ENCODE measurements around the gene SH3GL1. TPM values are rescaled to one million over a fixed set of nuclear protein-coding genes. Genes with fewer than 3 reads are reported as not detected.

Gene SH3GL1
- total and polyA plus RNA-seq, 2 experiments from 2014 or later, result 73.1 to 89.5 TPM

DNA sequence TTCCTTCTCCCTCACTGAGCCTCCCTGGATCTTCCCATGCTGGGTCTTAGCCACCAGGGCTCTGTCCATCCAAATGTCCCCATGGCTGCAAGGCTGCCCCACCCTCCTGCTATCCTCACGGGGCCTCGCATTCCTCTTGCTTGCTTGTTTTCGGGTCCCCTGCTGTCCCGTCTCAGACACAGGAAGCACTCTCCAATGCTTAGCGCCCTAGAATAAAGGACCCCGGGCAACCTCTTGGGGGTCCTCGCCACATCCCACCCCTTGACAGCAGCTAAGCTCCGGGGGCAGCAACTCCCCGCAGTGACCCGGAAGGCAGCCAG is 23.7 kb downstream of the SH3GL1 start:
- no peak for TF ChIP-seq EZH2phosphoT487 (IDR thresholded peaks at IDR 0.05; ENCODE audit: unreplicated experiment)
- TF ChIP-seq EZH2 (IDR thresholded peaks at IDR 0.05; ENCODE audit: low read depth, unreplicated experiment), result no peak
- TF ChIP-seq, protein P1, sequence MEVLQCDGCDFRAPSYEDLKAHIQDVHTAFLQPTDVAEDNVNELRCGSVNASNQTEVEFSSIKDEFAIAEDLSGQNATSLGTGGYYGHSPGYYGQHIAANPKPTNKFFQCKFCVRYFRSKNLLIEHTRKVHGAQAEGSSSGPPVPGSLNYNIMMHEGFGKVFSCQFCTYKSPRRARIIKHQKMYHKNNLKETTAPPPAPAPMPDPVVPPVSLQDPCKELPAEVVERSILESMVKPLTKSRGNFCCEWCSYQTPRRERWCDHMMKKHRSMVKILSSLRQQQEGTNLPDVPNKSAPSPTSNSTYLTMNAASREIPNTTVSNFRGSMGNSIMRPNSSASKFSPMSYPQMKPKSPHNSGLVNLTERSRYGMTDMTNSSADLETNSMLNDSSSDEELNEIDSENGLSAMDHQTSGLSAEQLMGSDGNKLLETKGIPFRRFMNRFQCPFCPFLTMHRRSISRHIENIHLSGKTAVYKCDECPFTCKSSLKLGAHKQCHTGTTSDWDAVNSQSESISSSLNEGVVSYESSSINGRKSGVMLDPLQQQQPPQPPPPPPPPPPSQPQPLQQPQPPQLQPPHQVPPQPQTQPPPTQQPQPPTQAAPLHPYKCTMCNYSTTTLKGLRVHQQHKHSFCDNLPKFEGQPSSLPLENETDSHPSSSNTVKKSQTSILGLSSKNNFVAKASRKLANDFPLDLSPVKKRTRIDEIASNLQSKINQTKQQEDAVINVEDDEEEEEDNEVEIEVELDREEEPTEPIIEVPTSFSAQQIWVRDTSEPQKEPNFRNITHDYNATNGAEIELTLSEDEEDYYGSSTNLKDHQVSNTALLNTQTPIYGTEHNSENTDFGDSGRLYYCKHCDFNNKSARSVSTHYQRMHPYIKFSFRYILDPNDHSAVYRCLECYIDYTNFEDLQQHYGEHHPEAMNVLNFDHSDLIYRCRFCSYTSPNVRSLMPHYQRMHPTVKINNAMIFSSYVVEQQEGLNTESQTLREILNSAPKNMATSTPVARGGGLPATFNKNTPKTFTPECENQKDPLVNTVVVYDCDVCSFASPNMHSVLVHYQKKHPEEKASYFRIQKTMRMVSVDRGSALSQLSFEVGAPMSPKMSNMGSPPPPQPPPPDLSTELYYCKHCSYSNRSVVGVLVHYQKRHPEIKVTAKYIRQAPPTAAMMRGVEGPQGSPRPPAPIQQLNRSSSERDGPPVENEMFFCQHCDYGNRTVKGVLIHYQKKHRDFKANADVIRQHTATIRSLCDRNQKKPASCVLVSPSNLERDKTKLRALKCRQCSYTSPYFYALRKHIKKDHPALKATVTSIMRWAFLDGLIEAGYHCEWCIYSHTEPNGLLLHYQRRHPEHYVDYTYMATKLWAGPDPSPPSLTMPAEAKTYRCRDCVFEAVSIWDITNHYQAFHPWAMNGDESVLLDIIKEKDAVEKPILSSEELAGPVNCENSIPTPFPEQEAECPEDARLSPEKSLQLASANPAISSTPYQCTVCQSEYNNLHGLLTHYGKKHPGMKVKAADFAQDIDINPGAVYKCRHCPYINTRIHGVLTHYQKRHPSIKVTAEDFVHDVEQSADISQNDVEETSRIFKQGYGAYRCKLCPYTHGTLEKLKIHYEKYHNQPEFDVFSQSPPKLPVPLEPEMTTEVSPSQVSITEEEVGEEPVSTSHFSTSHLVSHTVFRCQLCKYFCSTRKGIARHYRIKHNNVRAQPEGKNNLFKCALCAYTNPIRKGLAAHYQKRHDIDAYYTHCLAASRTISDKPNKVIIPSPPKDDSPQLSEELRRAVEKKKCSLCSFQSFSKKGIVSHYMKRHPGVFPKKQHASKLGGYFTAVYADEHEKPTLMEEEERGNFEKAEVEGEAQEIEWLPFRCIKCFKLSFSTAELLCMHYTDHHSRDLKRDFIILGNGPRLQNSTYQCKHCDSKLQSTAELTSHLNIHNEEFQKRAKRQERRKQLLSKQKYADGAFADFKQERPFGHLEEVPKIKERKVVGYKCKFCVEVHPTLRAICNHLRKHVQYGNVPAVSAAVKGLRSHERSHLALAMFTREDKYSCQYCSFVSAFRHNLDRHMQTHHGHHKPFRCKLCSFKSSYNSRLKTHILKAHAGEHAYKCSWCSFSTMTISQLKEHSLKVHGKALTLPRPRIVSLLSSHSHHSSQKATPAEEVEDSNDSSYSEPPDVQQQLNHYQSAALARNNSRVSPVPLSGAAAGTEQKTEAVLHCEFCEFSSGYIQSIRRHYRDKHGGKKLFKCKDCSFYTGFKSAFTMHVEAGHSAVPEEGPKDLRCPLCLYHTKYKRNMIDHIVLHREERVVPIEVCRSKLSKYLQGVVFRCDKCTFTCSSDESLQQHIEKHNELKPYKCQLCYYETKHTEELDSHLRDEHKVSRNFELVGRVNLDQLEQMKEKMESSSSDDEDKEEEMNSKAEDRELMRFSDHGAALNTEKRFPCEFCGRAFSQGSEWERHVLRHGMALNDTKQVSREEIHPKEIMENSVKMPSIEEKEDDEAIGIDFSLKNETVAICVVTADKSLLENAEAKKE (CRISPR knock-in tag; IDR thresholded peaks at IDR 0.05), result no peak
- TF ChIP-seq, protein P2, sequence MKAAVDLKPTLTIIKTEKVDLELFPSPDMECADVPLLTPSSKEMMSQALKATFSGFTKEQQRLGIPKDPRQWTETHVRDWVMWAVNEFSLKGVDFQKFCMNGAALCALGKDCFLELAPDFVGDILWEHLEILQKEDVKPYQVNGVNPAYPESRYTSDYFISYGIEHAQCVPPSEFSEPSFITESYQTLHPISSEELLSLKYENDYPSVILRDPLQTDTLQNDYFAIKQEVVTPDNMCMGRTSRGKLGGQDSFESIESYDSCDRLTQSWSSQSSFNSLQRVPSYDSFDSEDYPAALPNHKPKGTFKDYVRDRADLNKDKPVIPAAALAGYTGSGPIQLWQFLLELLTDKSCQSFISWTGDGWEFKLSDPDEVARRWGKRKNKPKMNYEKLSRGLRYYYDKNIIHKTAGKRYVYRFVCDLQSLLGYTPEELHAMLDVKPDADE (IDR thresholded peaks at IDR 0.05), result no peak
- TF ChIP-seq STAT1 (IDR thresholded peaks at IDR 0.05; ENCODE audit: unreplicated experiment), result no peak
- no peak for TF ChIP-seq CREB1 (CRISPR knock-in tag; IDR thresholded peaks at IDR 0.05; ENCODE audit: low read depth)
- TF ChIP-seq, protein P3, sequence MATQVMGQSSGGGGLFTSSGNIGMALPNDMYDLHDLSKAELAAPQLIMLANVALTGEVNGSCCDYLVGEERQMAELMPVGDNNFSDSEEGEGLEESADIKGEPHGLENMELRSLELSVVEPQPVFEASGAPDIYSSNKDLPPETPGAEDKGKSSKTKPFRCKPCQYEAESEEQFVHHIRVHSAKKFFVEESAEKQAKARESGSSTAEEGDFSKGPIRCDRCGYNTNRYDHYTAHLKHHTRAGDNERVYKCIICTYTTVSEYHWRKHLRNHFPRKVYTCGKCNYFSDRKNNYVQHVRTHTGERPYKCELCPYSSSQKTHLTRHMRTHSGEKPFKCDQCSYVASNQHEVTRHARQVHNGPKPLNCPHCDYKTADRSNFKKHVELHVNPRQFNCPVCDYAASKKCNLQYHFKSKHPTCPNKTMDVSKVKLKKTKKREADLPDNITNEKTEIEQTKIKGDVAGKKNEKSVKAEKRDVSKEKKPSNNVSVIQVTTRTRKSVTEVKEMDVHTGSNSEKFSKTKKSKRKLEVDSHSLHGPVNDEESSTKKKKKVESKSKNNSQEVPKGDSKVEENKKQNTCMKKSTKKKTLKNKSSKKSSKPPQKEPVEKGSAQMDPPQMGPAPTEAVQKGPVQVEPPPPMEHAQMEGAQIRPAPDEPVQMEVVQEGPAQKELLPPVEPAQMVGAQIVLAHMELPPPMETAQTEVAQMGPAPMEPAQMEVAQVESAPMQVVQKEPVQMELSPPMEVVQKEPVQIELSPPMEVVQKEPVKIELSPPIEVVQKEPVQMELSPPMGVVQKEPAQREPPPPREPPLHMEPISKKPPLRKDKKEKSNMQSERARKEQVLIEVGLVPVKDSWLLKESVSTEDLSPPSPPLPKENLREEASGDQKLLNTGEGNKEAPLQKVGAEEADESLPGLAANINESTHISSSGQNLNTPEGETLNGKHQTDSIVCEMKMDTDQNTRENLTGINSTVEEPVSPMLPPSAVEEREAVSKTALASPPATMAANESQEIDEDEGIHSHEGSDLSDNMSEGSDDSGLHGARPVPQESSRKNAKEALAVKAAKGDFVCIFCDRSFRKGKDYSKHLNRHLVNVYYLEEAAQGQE (IDR thresholded peaks at IDR 0.05; ENCODE audit: unreplicated experiment), result no peak
- Histone ChIP-seq H3K4me3 (no peak overlapping the region), H3K36me3 (ENCODE audit: insufficient read depth) (no peaks in the 10 kb centered on the region), H3K27me3 (ENCODE audit: insufficient read depth) (no peaks in the 10 kb centered on the region), H3F3A (replicated peaks; ENCODE audit: low read depth) (0 out of 2 replicates have a peak, but pooled peaks cover 13% of the 10 kb centered on the region), H3K4me1 (ENCODE audit: insufficient read depth) (peaks cover 29% of the 10 kb centered on the region), H3K27ac (ENCODE audit: low read depth) (peak overlapping the region; percentile 85), H3K9me2 (ENCODE audit: insufficient read depth) (no peaks in the 10 kb centered on the region), H2AFZ (no peak overlapping the region), H3K79me2 (replicated peaks; ENCODE audit: insufficient read depth) (peaks cover 81% of the 10 kb centered on the region), H4K20me1 (replicated peaks; ENCODE audit: insufficient read depth) (peaks cover 27% of the 10 kb centered on the region; the same call in 1 of the 2 replicates), H3K4me2 (peak overlapping the region; percentile 54; the same call in 1 of the 2 replicates)
- DNase-seq (ENCODE audit: low spot score) (peak; percentile 57), ATAC-seq (peak; percentile 4)
- H3K27ac Mint-ChIP-seq, result peak overlapping the region; percentile 92
- no peaks in the 10 kb centered on the region for H3K9me3 Mint-ChIP-seq
- H3K27me3 Mint-ChIP-seq (ENCODE audit: insufficient read depth, low read depth, poor library complexity), result peaks cover 26% of the 10 kb centered on the region
- H3K4me1 Mint-ChIP-seq, result peaks cover 48% of the 10 kb centered on the region
- peak overlapping the region; percentile 17; the same call in 1 of the 3 replicates for H3K4me3 Mint-ChIP-seq
- no peaks in the 10 kb centered on the region for H3K36me3 Mint-ChIP-seq (ENCODE audit: low read depth)
